CD4-positive, alpha-beta T cell (primary cell): ENCODE data around the gene DAP. TPM values are rescaled to one million over a fixed set of nuclear protein-coding genes. Genes with fewer than 3 reads are reported as not detected.

ENCODE experiments used
- ATAC-seq: fragments of 200-7000 bp; cut with Tn5 transposase; one replicate; pipeline ENCODE4 v1.10.0; 2022; ENCODE audit warnings: mild to moderate bottlenecking; ENCODE audit not compliant: poor library complexity
- CTCF ChIA-PET: fragments of 350-600 bp; sonication (Branson Sonifier 250); formaldehyde crosslinking; loops from one replicate; lab custom pipeline; 2021; ENCODE audit warnings: antibody characterized with exemption, inconsistent platforms; lab: Charles Lee
- POLR2A ChIA-PET: fragments of 350-600 bp; sonication (Branson Sonifier 250); formaldehyde crosslinking; loops from one replicate; lab custom pipeline; 2021; ENCODE audit warnings: antibody characterized with exemption, inconsistent platforms; lab: Charles Lee
- DNase-seq, 14 experiments: peaks; one replicate each; pipeline ENCODE4 v3.0.0-alpha.2; 2013 to 2020; ENCODE audit warnings: mixed read lengths in 2 of 14
- H3K27ac ChIP-seq, 2 donors: one replicate each; pipeline versions ENCODE4 v1.5.1 to v1.7.0; 2013; ENCODE audit warnings: low read length in 2 of 2, low read depth in 1 of 2, mild to moderate bottlenecking in 1 of 2
- H3K27me3 ChIP-seq, 2 experiments: 1 replicate in 1 of 2; 2 replicates in 1 of 2; pipeline versions ENCODE4 v1.6.1 to v1.7.0; 2013; ENCODE audit warnings: low read length in 2 of 2, control low read depth in 1 of 2, mild to moderate bottlenecking in 1 of 2, moderate library complexity in 1 of 2; ENCODE audit not compliant: insufficient read depth in 2 of 2, control insufficient read depth in 1 of 2
- H3K36me3 ChIP-seq: one replicate; pipeline ENCODE4 v1.6.1; 2013; ENCODE audit warnings: low read length, control low read depth; ENCODE audit not compliant: insufficient read depth
- H3K4me1 ChIP-seq: one replicate; pipeline ENCODE4 v1.6.1; 2013; ENCODE audit warnings: low read length, control low read depth; ENCODE audit not compliant: insufficient read depth
- H3K4me3 ChIP-seq: one replicate; pipeline ENCODE4 v1.5.1; 2013; ENCODE audit warnings: mild to moderate bottlenecking, low read length, moderate library complexity
- H3K9me3 ChIP-seq, 2 experiments: 1 replicate in 1 of 2; 2 replicates in 1 of 2; pipeline versions ENCODE4 v1.6.1 to v1.7.0; 2013; ENCODE audit warnings: low read length in 2 of 2, mild to moderate bottlenecking in 2 of 2, control low read depth in 1 of 2, moderate library complexity in 1 of 2; ENCODE audit not compliant: control insufficient read depth in 1 of 2, insufficient read depth in 1 of 2
- H3K27ac Mint-ChIP-seq: one replicate; pipeline ENCODE4 v1.8.0; 2020; ENCODE audit warnings: mixed read lengths
- H3K27me3 Mint-ChIP-seq: one replicate; pipeline ENCODE4 v1.8.0; 2021; ENCODE audit warnings: mixed read lengths
- H3K36me3 Mint-ChIP-seq: one replicate; pipeline ENCODE4 v1.8.0; 2021; ENCODE audit warnings: low read depth, mixed read lengths
- H3K4me1 Mint-ChIP-seq: one replicate; pipeline ENCODE4 v1.8.0; 2021; ENCODE audit warnings: low read depth, mixed read lengths
- H3K4me3 Mint-ChIP-seq: one replicate; pipeline ENCODE4 v1.8.0; 2020; ENCODE audit warnings: mild to moderate bottlenecking, mixed read lengths
- H3K9me3 Mint-ChIP-seq: one replicate; pipeline ENCODE4 v1.8.0; 2020; ENCODE audit warnings: mixed read lengths
- CTCF ChIP-seq: fragments of 200-600 bp; IDR thresholded peaks from one replicate; pipeline ENCODE4 v1.8.0; 2022; ENCODE audit warnings: antibody characterized with exemption, mild to moderate bottlenecking
- intact Hi-C, 2 experiments: fragments of 100-400 bp; cut with DNase I in 1 of 2; cut with micrococcal nuclease in 1 of 2; formaldehyde crosslinking; loops; one replicate each; pipeline versions ENCODE4 v1.15.1 to v1.9.0; 2023 to 2025; cut with DNase I, micrococcal nuclease
- total RNA-seq, 174 experiments: library from RNA in 2 of 174; stranded (reverse) in 2 of 174; gene quantifications; one replicate each; pipeline ENCODE4 v1.2.3 and lab custom pipeline; 2021 to 2026

The DAP gene
- total RNA-seq, 2 experiments from 2014 or later, result 33.6 to 35.2 TPM

- no peak for TF ChIP-seq CTCF
- no peak overlapping the region for H3K4me3 ChIP-seq
- H3K4me3 Mint-ChIP-seq, result no peak overlapping the region
- no peaks in the 10 kb centered on the region for H3K27me3 ChIP-seq
- no peaks in the 10 kb centered on the region for H3K4me1 ChIP-seq
- CTCF ChIA-PET, result no interaction called here
- H3K36me3 Mint-ChIP-seq, result peaks cover 94% of the 10 kb centered on the region
- no peak for DNase-seq
- peaks cover 52% of the 10 kb centered on the region for H3K36me3 ChIP-seq
- H3K4me1 Mint-ChIP-seq, result peaks cover 7% of the 10 kb centered on the region
- intact Hi-C loops, result no loop called here
- H3K27ac ChIP-seq, result no peak overlapping the region
- POLR2A ChIA-PET, result no interaction called here
- H3K27ac Mint-ChIP-seq, result no peak overlapping the region
- H3K9me3 ChIP-seq, result peaks cover 4 to 7% of the 10 kb centered on the region in 2 experiments
- H3K27me3 Mint-ChIP-seq, result no peaks in the 10 kb centered on the region
- peaks cover 4% of the 10 kb centered on the region for H3K9me3 Mint-ChIP-seq
- ATAC-seq, result no peak
Measured at GRCh38 chr5:10744681-10745080, 16.4 kb downstream of the DAP start.

GRCh38 chr5:10743951-10744350 is 17.1 kb downstream of the DAP start:
- Histone ChIP-seq H3K27me3 (no peaks in the 10 kb centered on the region), H3K4me1 (no peaks in the 10 kb centered on the region), H3K9me3 (peaks cover 4 to 7% of the 10 kb centered on the region in 2 experiments), H3K4me3 (no peak overlapping the region), H3K36me3 (peaks cover 54% of the 10 kb centered on the region), H3K27ac (no peak overlapping the region)
- ATAC-seq, result no peak
- intact Hi-C loops, result no loop called here
- DNase-seq, result no peak
- H3K4me1 Mint-ChIP-seq, result peaks cover 7% of the 10 kb centered on the region
- H3K4me3 Mint-ChIP-seq, result no peak overlapping the region
- no peaks in the 10 kb centered on the region for H3K27me3 Mint-ChIP-seq
- ChIA-PET CTCF (no interaction called here), POLR2A (no interaction called here)
- H3K9me3 Mint-ChIP-seq, result peaks cover 4% of the 10 kb centered on the region
- no peak overlapping the region for H3K27ac Mint-ChIP-seq
- peaks cover 94% of the 10 kb centered on the region for H3K36me3 Mint-ChIP-seq
- no peak for TF ChIP-seq CTCF

- H3K27ac Mint-ChIP-seq, result no peak overlapping the region
Measured at GRCh38 chr5:10743526-10743925, 17.5 kb downstream of the DAP start.

More at GRCh38 chr5:10743526-10743925, 17.5 kb downstream of the DAP start:
- ChIA-PET CTCF (no interaction called here), POLR2A (no interaction called here)
- Histone ChIP-seq H3K4me1 (no peaks in the 10 kb centered on the region), H3K36me3 (peaks cover 50% of the 10 kb centered on the region), H3K27me3 (no peaks in the 10 kb centered on the region), H3K9me3 (peaks cover 4 to 7% of the 10 kb centered on the region in 2 experiments), H3K4me3 (no peak overlapping the region), H3K27ac (no peak overlapping the region)
- Mint-ChIP-seq H3K27me3 (no peaks in the 10 kb centered on the region), H3K4me1 (peaks cover 7% of the 10 kb centered on the region), H3K4me3 (no peak overlapping the region), H3K9me3 (peaks cover 4% of the 10 kb centered on the region), H3K36me3 (peaks cover 94% of the 10 kb centered on the region)
- no peak for TF ChIP-seq CTCF
- no peak for ATAC-seq
- intact Hi-C loops, result no loop called here
- DNase-seq, result no peak
